Progenitor cell of endocrine pancreas (in vitro differentiated cells): Measurements from ENCODE around the gene ARL11. TPM values are rescaled to one million over a fixed set of nuclear protein-coding genes. Genes with fewer than 3 reads are reported as not detected.
A peak's percentile ranks its signal among the peaks of the same experiment; 100 is the strongest.

Experiments used
- DNase-seq: peaks from one replicate; pipeline ENCODE4 v3.0.0; 2021; ENCODE audit warnings: low spot score; ENCODE audit not compliant: unreplicated experiment
- H3K27ac Mint-ChIP-seq: 2 replicates; pipeline ENCODE4 v1.8.0; 2021; ENCODE audit warnings: mild to moderate bottlenecking, moderate library complexity, mixed read lengths
- H3K27me3 Mint-ChIP-seq: 2 replicates; pipeline ENCODE4 v1.8.0; 2021; ENCODE audit warnings: mixed read lengths
- H3K36me3 Mint-ChIP-seq: 2 replicates; pipeline ENCODE4 v1.8.0; 2022; ENCODE audit warnings: mixed read lengths; ENCODE audit not compliant: insufficient read depth
- H3K4me1 Mint-ChIP-seq: 2 replicates; pipeline ENCODE4 v1.8.0; 2021; ENCODE audit warnings: low read depth, mixed read lengths
- H3K4me3 Mint-ChIP-seq: 2 replicates; pipeline ENCODE4 v1.8.0; 2021; ENCODE audit warnings: low read depth, mild to moderate bottlenecking, moderate library complexity, mixed read lengths
- H3K9me3 Mint-ChIP-seq: 2 replicates; pipeline ENCODE4 v1.8.0; 2021; ENCODE audit warnings: low read depth, mixed read lengths
- CTCF ChIP-seq: fragments of 200-600 bp; sonication (generic); IDR thresholded peaks from one replicate; pipeline ENCODE4 v1.5.0; 2021; ENCODE audit warnings: antibody characterized with exemption, mild to moderate bottlenecking; ENCODE audit not compliant: unreplicated experiment
- total RNA-seq: library from RNA; stranded (reverse); gene quantifications from 2 replicates; pipeline ENCODE4 v1.2.1, GENCODE V29; 2021

The ARL11 gene
- total RNA-seq, 1 donor from 2014 or later = 0.10 TPM

DNA sequence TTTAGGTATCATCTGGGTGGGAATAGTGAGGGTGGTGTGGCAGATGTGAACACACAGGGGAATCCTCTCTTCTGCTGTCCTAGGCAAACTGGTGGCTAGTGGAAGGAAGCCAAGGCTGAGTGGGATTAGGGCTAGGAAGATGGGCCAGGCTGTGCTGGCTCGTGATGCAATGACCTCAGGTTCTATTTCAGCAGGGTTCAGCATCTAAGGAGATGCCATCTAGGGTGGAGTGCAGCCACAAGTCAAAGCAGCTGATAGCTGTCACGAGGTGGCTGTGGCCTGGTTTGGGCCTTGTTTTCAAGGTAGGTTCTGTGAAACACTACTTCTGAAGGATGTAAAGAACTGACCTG is 21.6 kb downstream of the ARL11 start:
- H3K4me3 Mint-ChIP-seq = no peak overlapping the region
- TF ChIP-seq CTCF = no peak
- H3K27ac Mint-ChIP-seq = no peak overlapping the region
- no peak for DNase-seq
- H3K9me3 Mint-ChIP-seq = no peaks in the 10 kb centered on the region
- no peaks in the 10 kb centered on the region for H3K36me3 Mint-ChIP-seq
- no peaks in the 10 kb centered on the region for H3K4me1 Mint-ChIP-seq
- H3K27me3 Mint-ChIP-seq = no peaks in the 10 kb centered on the region

DNA sequence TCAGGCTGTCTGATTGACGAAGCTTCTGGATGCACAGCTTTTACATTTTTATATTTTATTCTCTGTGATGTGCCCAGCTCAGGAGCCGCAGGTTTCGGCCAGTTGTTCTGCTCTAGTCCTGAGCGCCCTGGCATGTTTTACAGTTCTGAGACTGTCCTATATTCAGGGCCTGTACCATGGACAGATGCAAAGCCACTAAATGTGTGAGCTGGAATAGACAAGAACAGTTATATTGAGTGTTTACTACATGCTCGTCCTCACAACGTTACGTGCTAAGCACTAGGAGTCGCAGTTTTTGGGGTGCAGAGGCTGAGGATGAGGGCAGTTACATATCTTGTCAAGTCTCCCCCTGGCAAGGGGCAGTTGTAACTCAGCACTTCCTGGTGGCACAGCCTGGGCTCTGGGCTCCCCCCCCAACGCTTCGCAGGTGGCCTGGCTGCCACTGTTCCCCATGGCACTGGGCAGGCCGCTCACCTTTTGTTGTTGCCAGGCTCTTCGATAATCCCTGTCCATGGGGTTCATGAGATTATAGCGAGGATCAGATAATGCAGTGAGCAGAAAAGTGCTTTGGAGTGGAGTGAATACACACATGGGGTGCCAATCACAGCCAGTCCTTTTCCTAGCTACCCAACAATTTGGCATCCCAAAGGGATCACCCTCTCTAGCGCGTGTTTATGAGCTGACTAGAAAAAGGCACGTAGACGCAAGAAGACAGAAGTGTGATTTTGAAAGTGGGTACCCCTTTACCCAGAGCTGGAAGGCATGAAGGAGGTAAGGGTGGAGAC is 23.5 kb downstream of the ARL11 start:
- H3K9me3 Mint-ChIP-seq = no peaks in the 10 kb centered on the region
- H3K4me1 Mint-ChIP-seq = no peaks in the 10 kb centered on the region
- no peak overlapping the region for H3K27ac Mint-ChIP-seq
- H3K4me3 Mint-ChIP-seq = no peak overlapping the region
- no peak for TF ChIP-seq CTCF
- DNase-seq = no peak
- H3K27me3 Mint-ChIP-seq = no peaks in the 10 kb centered on the region
- H3K36me3 Mint-ChIP-seq = no peaks in the 10 kb centered on the region

DNA sequence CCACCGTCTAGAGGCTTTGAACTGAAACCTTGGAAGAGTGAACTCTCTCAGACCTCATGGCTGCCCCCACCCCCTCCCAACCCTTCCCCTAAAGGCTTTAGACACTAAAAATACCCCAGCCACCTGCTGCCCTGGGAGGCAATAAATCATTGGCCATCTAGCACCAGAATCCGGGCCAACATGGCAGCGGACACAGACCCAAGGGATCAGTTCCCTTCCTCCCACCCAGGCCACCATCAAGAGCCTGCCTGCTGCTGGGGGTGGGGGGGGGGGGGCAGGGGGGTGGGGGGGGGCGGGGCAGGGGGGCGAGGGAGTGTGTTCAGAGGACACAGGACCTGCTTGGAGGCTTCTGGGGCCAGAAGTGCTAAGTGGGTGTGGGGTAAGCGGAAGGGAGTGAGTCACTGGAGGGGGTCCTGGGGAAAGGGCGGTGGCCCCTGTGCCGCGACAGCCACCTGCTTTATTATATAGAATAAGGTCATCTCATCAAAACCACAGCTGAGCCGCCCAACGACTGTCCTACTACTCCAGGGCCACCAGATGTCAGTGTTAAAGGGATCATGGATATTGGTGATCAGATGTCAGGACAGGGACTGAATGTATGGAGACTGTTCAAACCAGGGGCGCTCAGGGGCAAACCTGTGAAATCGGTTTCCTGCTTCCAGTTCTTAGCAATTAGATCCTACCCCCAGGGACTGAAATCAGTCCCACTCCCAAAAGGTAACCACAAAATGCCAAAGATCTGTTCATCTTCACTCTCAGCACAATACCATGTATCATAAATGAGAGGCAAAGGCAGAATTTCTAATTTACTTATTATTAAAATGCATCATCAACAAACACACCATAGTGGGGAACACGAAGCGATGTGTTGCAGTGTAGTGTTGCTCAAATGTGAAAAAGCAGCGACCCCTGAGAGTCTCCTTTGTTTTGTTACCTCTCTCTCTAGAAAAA is 24.3 kb downstream of the ARL11 start:
- H3K27me3 Mint-ChIP-seq = no peaks in the 10 kb centered on the region
- no peaks in the 10 kb centered on the region for H3K4me1 Mint-ChIP-seq
- no peaks in the 10 kb centered on the region for H3K9me3 Mint-ChIP-seq
- no peak for DNase-seq
- no peak overlapping the region for H3K27ac Mint-ChIP-seq
- H3K4me3 Mint-ChIP-seq = no peak overlapping the region
- no peaks in the 10 kb centered on the region for H3K36me3 Mint-ChIP-seq
- TF ChIP-seq CTCF = peak; percentile 63

GRCh38 chr13:49653478-49653877 is 25.2 kb downstream of the ARL11 start:
- Mint-ChIP-seq H3K27ac (no peak overlapping the region), H3K9me3 (no peaks in the 10 kb centered on the region), H3K27me3 (no peaks in the 10 kb centered on the region), H3K4me1 (no peaks in the 10 kb centered on the region), H3K36me3 (peaks cover 3% of the 10 kb centered on the region), H3K4me3 (no peak overlapping the region)
- no peak for TF ChIP-seq CTCF
- DNase-seq = no peak

DNA sequence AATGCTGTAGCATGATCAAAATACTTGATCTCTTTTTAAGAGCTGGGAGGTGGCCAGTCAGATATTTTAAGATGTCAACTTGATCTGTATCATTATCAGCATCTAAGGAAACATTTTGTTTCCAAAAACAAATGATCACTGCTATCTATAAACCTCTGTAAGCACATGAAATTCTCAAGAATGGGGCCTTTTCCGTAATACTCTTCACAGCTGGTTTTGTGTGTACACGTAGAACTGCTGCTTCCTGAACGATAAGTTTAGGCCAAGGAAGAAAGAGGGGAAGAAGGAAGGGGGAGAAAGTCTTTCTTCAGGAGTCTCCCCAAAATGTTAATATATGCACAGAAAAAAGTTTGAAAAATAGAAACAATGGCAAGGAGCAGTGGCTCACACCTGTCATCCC is 25.7 kb downstream of the ARL11 start:
- H3K27ac Mint-ChIP-seq = no peak overlapping the region
- H3K4me3 Mint-ChIP-seq = no peak overlapping the region
- DNase-seq = no peak
- no peaks in the 10 kb centered on the region for H3K27me3 Mint-ChIP-seq
- peaks cover 3% of the 10 kb centered on the region for H3K36me3 Mint-ChIP-seq
- no peak for TF ChIP-seq CTCF
- H3K4me1 Mint-ChIP-seq = no peaks in the 10 kb centered on the region
- no peaks in the 10 kb centered on the region for H3K9me3 Mint-ChIP-seq
